PC-9 (cell line): Measurements from ENCODE around the gene UNCX.

ENCODE experiments used
- CTCF ChIP-seq: fragments of 200-600 bp; sonication (generic); conservative IDR thresholded peaks from 2 replicates; pipeline ENCODE4 v1.6.1; 2017; ENCODE audit warnings: mixed run types, antibody characterized with exemption, mild to moderate bottlenecking, moderate library complexity
- EZH2 ChIP-seq: fragments of 200-600 bp; sonication (generic); IDR thresholded peaks from 2 replicates; pipeline ENCODE4 v1.8.0; 2017; ENCODE audit warnings: antibody characterized with exemption, low read depth

- no peak for TF ChIP-seq CTCF
- no peak for TF ChIP-seq EZH2
These were observed 2.3 kb downstream of the UNCX start for GRCh38 chr7:1234881-1235500.
